IMR-90 (cell line): ENCODE data around the gene SLC4A1AP. TPM values are rescaled to one million over a fixed set of nuclear protein-coding genes. Genes with fewer than 3 reads are reported as not detected.
"Not testable (repeated sequence)": the region's sequence is repeated elsewhere in the genome, so short reads cannot be mapped to it uniquely, and the experiment has no call there.

Experiments
- ATAC-seq: fragments of 200-7000 bp; cut with Tn5 transposase; 2 replicates; pipeline ENCODE4 v1.9.1; 2020; ENCODE audit warnings: low read depth, mild to moderate bottlenecking, moderate library complexity
- BruUV-seq: library from RNA; stranded (reverse); fragments of 400-500 nt; replicated peaks from 2 replicates; lab custom pipeline; 2021; lab: Mats Ljungman, UMichigan
- CTCF ChIA-PET: fragments of 300-600 bp; formaldehyde crosslinking; extraction: SDS; loops from one replicate; lab custom pipeline; 2021; ENCODE audit warnings: antibody characterized with exemption; lab: Yijun Ruan, JAX
- POLR2A ChIA-PET: fragments of 300-600 bp; sonication (Branson Sonifier 250); formaldehyde crosslinking; loops from one replicate; lab custom pipeline; 2022; ENCODE audit warnings: antibody characterized with exemption; ENCODE audit not compliant: unreplicated experiment; lab: Charles Lee
- DNase-seq: peaks from one replicate; pipeline ENCODE4 v3.0.0; 2013
- H2AFZ ChIP-seq: replicated peaks from 2 replicates; pipeline ENCODE3; 2013; ENCODE audit warnings: low read length, mild to moderate bottlenecking; ENCODE audit not compliant: poor library complexity
- H2AK5ac ChIP-seq: 2 replicates; pipeline ENCODE4 v1.6.1; 2013; ENCODE audit warnings: low read depth, low read length, inconsistent platforms
- H2AK9ac ChIP-seq: replicated peaks from 2 replicates; pipeline ENCODE3; 2013; ENCODE audit warnings: mild to moderate bottlenecking, low read depth, low read length, moderate library complexity; ENCODE audit not compliant: poor library complexity
- H2BK120ac ChIP-seq: 2 replicates; pipeline ENCODE4 v1.6.1; 2013; ENCODE audit warnings: low read depth, low read length, inconsistent platforms
- H2BK15ac ChIP-seq: 3 replicates; pipeline ENCODE4 v1.6.1; 2013; ENCODE audit warnings: low read depth, low read length, inconsistent platforms
- H2BK20ac ChIP-seq: 2 replicates; pipeline ENCODE4 v1.6.1; 2013; ENCODE audit warnings: low read depth, mild to moderate bottlenecking, inconsistent platforms, low read length, moderate library complexity
- H2BK5ac ChIP-seq: 2 replicates; pipeline ENCODE4 v1.6.1; 2013; ENCODE audit warnings: mild to moderate bottlenecking, low read depth, low read length, inconsistent platforms; ENCODE audit not compliant: poor library complexity, severe bottlenecking
- H3K14ac ChIP-seq: replicated peaks from 2 replicates; pipeline ENCODE4 v1.6.1; 2013; ENCODE audit warnings: low read depth, low read length, inconsistent platforms
- H3K18ac ChIP-seq: 2 replicates; pipeline ENCODE4 v1.6.1; 2013; ENCODE audit warnings: low read depth, low read length, control low read depth
- H3K23ac ChIP-seq: 2 replicates; pipeline ENCODE4 v1.6.1; 2013; ENCODE audit warnings: low read depth, low read length, inconsistent platforms
- H3K27ac ChIP-seq: 2 replicates; pipeline ENCODE4 v1.5.1; 2013; ENCODE audit warnings: mild to moderate bottlenecking, control low read depth, low read length; ENCODE audit not compliant: insufficient read depth
- H3K27me3 ChIP-seq: 2 replicates; pipeline ENCODE4 v1.6.1; 2013; ENCODE audit warnings: low read length; ENCODE audit not compliant: control insufficient read depth, insufficient read depth
- H3K36me3 ChIP-seq: 2 replicates; pipeline ENCODE4 v1.6.1; 2013; ENCODE audit warnings: low read length, mixed read lengths; ENCODE audit not compliant: control insufficient read depth, insufficient read depth
- H3K4ac ChIP-seq: 2 replicates; pipeline ENCODE4 v1.6.1; 2013; ENCODE audit warnings: low read depth, low read length, inconsistent platforms
- H3K4me1 ChIP-seq: 2 replicates; pipeline ENCODE4 v1.6.1; 2013; ENCODE audit warnings: low read length, mixed read lengths; ENCODE audit not compliant: control insufficient read depth, insufficient read depth
- H3K4me2 ChIP-seq: 2 replicates; pipeline ENCODE4 v1.6.1; 2013; ENCODE audit warnings: low read depth, mild to moderate bottlenecking, control low read depth, low read length, moderate library complexity
- H3K4me3 ChIP-seq: 2 replicates; pipeline ENCODE4 v1.5.1; 2013; ENCODE audit warnings: low read depth, mild to moderate bottlenecking, control low read depth, low read length, moderate library complexity; ENCODE audit not compliant: insufficient read depth
- H3K56ac ChIP-seq: 2 replicates; pipeline ENCODE4 v1.6.1; 2013; ENCODE audit warnings: low read length, inconsistent platforms; ENCODE audit not compliant: insufficient read depth; ENCODE audit errors: extremely low read depth
- H3K79me1 ChIP-seq, 2 experiments: 2 replicates each; pipeline ENCODE4 v1.6.1; 2013; ENCODE audit warnings: low read length in 2 of 2, inconsistent platforms in 1 of 2, low read depth in 1 of 2
- H3K9ac ChIP-seq: 2 replicates; pipeline ENCODE4 v1.6.1; 2013; ENCODE audit warnings: low read depth, low read length, control low read depth
- H3K9me1 ChIP-seq: 2 replicates; pipeline ENCODE4 v1.6.1; 2013; ENCODE audit warnings: low read length, inconsistent platforms; ENCODE audit not compliant: insufficient read depth
- H3K9me3 ChIP-seq: 2 replicates; pipeline ENCODE4 v1.6.1; 2013; ENCODE audit warnings: low read length; ENCODE audit not compliant: control insufficient read depth, insufficient read depth
- H4K20me1 ChIP-seq: 2 replicates; pipeline ENCODE4 v1.6.1; 2013; ENCODE audit warnings: low read length, inconsistent platforms; ENCODE audit not compliant: insufficient read depth
- H4K5ac ChIP-seq: 2 replicates; pipeline ENCODE4 v1.6.1; 2013; ENCODE audit warnings: mild to moderate bottlenecking, low read depth, low read length, control low read depth
- H4K8ac ChIP-seq, 2 experiments: 2 replicates each; pipeline ENCODE4 v1.6.1; 2013; ENCODE audit warnings: low read depth in 2 of 2, low read length in 2 of 2, control low read depth in 1 of 2, inconsistent platforms in 1 of 2
- H4K91ac ChIP-seq: 2 replicates; pipeline ENCODE4 v1.6.1; 2013; ENCODE audit warnings: low read depth, low read length, inconsistent platforms; ENCODE audit not compliant: insufficient read depth
- WGBS, 2 experiments: methylation state at CpG; one replicate each; pipeline versions ENCODE4 v1.1.5 to v1.1.7; 2013; ENCODE audit warnings: missing lambda C conversion rate in 2 of 2; ENCODE audit not compliant: insufficient read length in 1 of 2; ENCODE audit errors: extremely low coverage in 2 of 2; 5-methylcytosine and 5-hydroxymethylcytosine counted together
- dilution Hi-C: fragments of 300-500 bp; cut with HindIII; formaldehyde crosslinking; loops from one replicate; pipeline ENCODE4 v1.14.3; 2018; ENCODE audit warnings: low sequenced_read_pairs; ENCODE audit not compliant: unreplicated experiment
- in situ Hi-C: fragments of 300-500 bp; cut with MboI; formaldehyde crosslinking; loops from 3 replicates; pipeline ENCODE4 v1.14.3; 2019; ENCODE audit warnings: low sequenced_read_pairs, inconsistent platforms, mixed read lengths
- intact Hi-C: fragments of 100-400 bp; cut with micrococcal nuclease; formaldehyde crosslinking; loops from 2 replicates; pipeline ENCODE4 v1.10.0; 2022
- polyA plus RNA-seq, 3 experiments: library from polyadenylated mRNA; depleted of rRNA; stranded (reverse); fragments of >200 nt; gene quantifications; 2 replicates each; pipeline ENCODE4 v1.2.3, GENCODE V29; 2012; ENCODE audit warnings: low replicate concordance in 1 of 3
- total RNA-seq: library from RNA; depleted of rRNA; stranded (reverse); fragments of >200 nt; gene quantifications from 2 replicates; pipeline ENCODE4 v1.2.3, GENCODE V29; 2012

SLC4A1AP gene
- total and polyA plus RNA-seq, 2 of the 4 experiments (the other 2 are of a cell fraction): 11.7 to 13.6 TPM

- CTCF ChIA-PET, H4K91ac ChIP-seq, H3K9me3 ChIP-seq, dilution Hi-C loops, H3K27ac ChIP-seq, H3K4me3 ChIP-seq, in situ Hi-C loops, H3K27me3 ChIP-seq, H2AK5ac ChIP-seq, BruUV-seq, H3K56ac ChIP-seq, ATAC-seq, H3K4me2 ChIP-seq, H2BK15ac ChIP-seq, DNase-seq, H2BK20ac ChIP-seq, H3K9ac ChIP-seq, H4K5ac ChIP-seq, H2AK9ac ChIP-seq, H4K20me1 ChIP-seq, H3K4ac ChIP-seq, H3K23ac ChIP-seq, H3K18ac ChIP-seq, H2AFZ ChIP-seq, H2BK120ac ChIP-seq, H3K9me1 ChIP-seq, H3K14ac ChIP-seq, H2BK5ac ChIP-seq, H3K36me3 ChIP-seq, H4K8ac ChIP-seq: not testable (repeated sequence)
- POLR2A ChIA-PET: interaction anchor here (0.6 kb wide), 1 partner anchor 160 kb away, joined by 3 read pairs; no protein-coding TSS in a partner anchor
- intact Hi-C loops: loop anchor here (10.0 kb wide), 1 partner anchor 222 kb away; the partner anchor contains the start of gene PPM1G
- Histone ChIP-seq H3K4me1 (peaks cover 12% of the 10 kb centered on the region), H3K79me1 (peaks cover 9 to 31% of the 10 kb centered on the region in 2 experiments)
- WGBS, 2 experiments: no CpG with 5 or more reads among the region's 1 CpG
Measured at GRCh38 chr2:27626323-27626722, 37.4 kb upstream of the SLC4A1AP start.

- H3K9me1 ChIP-seq, H3K27me3 ChIP-seq, H3K18ac ChIP-seq, H2BK5ac ChIP-seq, H3K27ac ChIP-seq, H3K9me3 ChIP-seq, DNase-seq, ATAC-seq, in situ Hi-C loops, H4K91ac ChIP-seq, CTCF ChIA-PET, H3K14ac ChIP-seq, POLR2A ChIA-PET, H2AK9ac ChIP-seq, H2AK5ac ChIP-seq, H2BK15ac ChIP-seq, H3K36me3 ChIP-seq, H4K20me1 ChIP-seq, H2BK120ac ChIP-seq, H4K5ac ChIP-seq, dilution Hi-C loops, H3K9ac ChIP-seq, H3K4me3 ChIP-seq, H3K23ac ChIP-seq, H4K8ac ChIP-seq, H3K4me2 ChIP-seq, H3K4ac ChIP-seq, H2BK20ac ChIP-seq, H2AFZ ChIP-seq, BruUV-seq, H3K56ac ChIP-seq: not testable (repeated sequence)
- Histone ChIP-seq H3K4me1 (peaks cover 10% of the 10 kb centered on the region), H3K79me1 (peaks cover 9 to 33% of the 10 kb centered on the region in 2 experiments)
- no CpG with 5 or more reads among the region's 3 CpGs for WGBS, 2 experiments
- intact Hi-C loops: loop anchor here (10.0 kb wide), 1 partner anchor 222 kb away; the partner anchor contains the start of gene PPM1G
Measured at GRCh38 chr2:27626921-27627320, 36.8 kb upstream of the SLC4A1AP start.
